WERI-Rb-1 (cell line): ENCODE data around the gene ALOX15.

ENCODE experiments used
- DNase-seq: peaks from one replicate; pipeline ENCODE4 v3.0.0-alpha.2; 2020
- H3K27ac ChIP-seq: fragments of 250-450 bp; sonication (Bioruptor Pico); 2 replicates; pipeline ENCODE4 v1.5.1; 2020; ENCODE audit warnings: mild to moderate bottlenecking, moderate library complexity
- H3K27me3 ChIP-seq: fragments of 250-450 bp; sonication (Bioruptor Pico); 2 replicates; pipeline ENCODE4 v1.5.1; 2021; ENCODE audit warnings: mild to moderate bottlenecking, low read depth, moderate library complexity; ENCODE audit not compliant: insufficient read depth, severe bottlenecking
- H3K36me3 ChIP-seq: fragments of 250-450 bp; sonication (Bioruptor Pico); 2 replicates; pipeline ENCODE4 v1.5.1; 2020; ENCODE audit warnings: mild to moderate bottlenecking, moderate library complexity
- H3K4me3 ChIP-seq: 2 replicates; pipeline ENCODE4 v1.5.1; 2011; ENCODE audit warnings: low read depth, mild to moderate bottlenecking, control low read depth, low read length
- H3K9me3 ChIP-seq: fragments of 250-450 bp; sonication (Bioruptor Pico); 2 replicates; pipeline ENCODE4 v1.5.1; 2021; ENCODE audit warnings: mild to moderate bottlenecking, moderate library complexity; ENCODE audit not compliant: severe bottlenecking
- TF ChIP-seq, protein P1 (sequence below): IDR thresholded peaks from 2 replicates; pipeline ENCODE4 v1.5.1; 2011; ENCODE audit warnings: low read depth, mild to moderate bottlenecking, control low read depth, inconsistent platforms, low read length

The ALOX15 gene

GRCh38 chr17:4587803-4588202 lies 53.7 kb downstream of the ALOX15 start:
- no peak overlapping the region for H3K27ac ChIP-seq
- H3K27me3 ChIP-seq: no peaks in the 10 kb centered on the region
- H3K36me3 ChIP-seq: no peaks in the 10 kb centered on the region
- DNase-seq: no peak
- no peaks in the 10 kb centered on the region for H3K9me3 ChIP-seq
- no peak overlapping the region for H3K4me3 ChIP-seq
- TF ChIP-seq, protein P1, sequence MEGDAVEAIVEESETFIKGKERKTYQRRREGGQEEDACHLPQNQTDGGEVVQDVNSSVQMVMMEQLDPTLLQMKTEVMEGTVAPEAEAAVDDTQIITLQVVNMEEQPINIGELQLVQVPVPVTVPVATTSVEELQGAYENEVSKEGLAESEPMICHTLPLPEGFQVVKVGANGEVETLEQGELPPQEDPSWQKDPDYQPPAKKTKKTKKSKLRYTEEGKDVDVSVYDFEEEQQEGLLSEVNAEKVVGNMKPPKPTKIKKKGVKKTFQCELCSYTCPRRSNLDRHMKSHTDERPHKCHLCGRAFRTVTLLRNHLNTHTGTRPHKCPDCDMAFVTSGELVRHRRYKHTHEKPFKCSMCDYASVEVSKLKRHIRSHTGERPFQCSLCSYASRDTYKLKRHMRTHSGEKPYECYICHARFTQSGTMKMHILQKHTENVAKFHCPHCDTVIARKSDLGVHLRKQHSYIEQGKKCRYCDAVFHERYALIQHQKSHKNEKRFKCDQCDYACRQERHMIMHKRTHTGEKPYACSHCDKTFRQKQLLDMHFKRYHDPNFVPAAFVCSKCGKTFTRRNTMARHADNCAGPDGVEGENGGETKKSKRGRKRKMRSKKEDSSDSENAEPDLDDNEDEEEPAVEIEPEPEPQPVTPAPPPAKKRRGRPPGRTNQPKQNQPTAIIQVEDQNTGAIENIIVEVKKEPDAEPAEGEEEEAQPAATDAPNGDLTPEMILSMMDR: no peak

DNA sequence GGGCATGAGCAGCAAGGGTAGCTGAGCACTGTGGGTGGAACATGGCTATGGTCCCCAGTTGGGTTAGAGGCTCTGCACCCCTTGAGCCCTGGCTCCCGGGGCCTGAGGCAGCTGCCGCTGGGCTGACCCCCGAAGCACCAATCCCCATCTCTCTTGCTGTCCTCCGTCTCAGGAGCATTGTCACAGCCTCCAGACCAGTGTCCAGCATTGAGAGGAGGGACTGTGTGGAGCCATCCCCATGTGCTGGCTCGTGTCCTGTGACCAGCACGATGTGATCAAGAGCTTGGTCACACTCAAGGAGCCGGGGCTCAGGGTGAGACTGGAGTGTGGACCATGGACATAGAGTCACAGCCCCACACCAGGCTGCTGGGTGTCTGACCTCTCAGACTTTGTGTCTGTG lies 54.3 kb downstream of the ALOX15 start:
- no peak for DNase-seq
- H3K27me3 ChIP-seq: no peaks in the 10 kb centered on the region
- no peaks in the 10 kb centered on the region for H3K9me3 ChIP-seq
- H3K4me3 ChIP-seq: no peak overlapping the region
- H3K36me3 ChIP-seq: no peaks in the 10 kb centered on the region
- H3K27ac ChIP-seq: no peak overlapping the region
- TF ChIP-seq, protein P1: no peak

- Histone ChIP-seq H3K27ac (no peak overlapping the region), H3K36me3 (no peaks in the 10 kb centered on the region)
Observed at GRCh38 chr17:4586043-4586442, 55.4 kb downstream of the ALOX15 start.

GRCh38 chr17:4585638-4585994 lies 55.9 kb downstream of the ALOX15 start:
- Histone ChIP-seq H3K27me3 (no peaks in the 10 kb centered on the region), H3K27ac (no peak overlapping the region), H3K4me3 (no peak overlapping the region), H3K36me3 (no peaks in the 10 kb centered on the region), H3K9me3 (no peaks in the 10 kb centered on the region)
- TF ChIP-seq, protein P1: no peak
- DNase-seq: no peak

More at GRCh38 chr17:4586043-4586442, 55.4 kb downstream of the ALOX15 start:
- TF ChIP-seq, protein P1: no peak
- Histone ChIP-seq H3K4me3 (no peak overlapping the region), H3K27me3 (no peaks in the 10 kb centered on the region), H3K9me3 (no peaks in the 10 kb centered on the region)
- DNase-seq: no peak

DNA sequence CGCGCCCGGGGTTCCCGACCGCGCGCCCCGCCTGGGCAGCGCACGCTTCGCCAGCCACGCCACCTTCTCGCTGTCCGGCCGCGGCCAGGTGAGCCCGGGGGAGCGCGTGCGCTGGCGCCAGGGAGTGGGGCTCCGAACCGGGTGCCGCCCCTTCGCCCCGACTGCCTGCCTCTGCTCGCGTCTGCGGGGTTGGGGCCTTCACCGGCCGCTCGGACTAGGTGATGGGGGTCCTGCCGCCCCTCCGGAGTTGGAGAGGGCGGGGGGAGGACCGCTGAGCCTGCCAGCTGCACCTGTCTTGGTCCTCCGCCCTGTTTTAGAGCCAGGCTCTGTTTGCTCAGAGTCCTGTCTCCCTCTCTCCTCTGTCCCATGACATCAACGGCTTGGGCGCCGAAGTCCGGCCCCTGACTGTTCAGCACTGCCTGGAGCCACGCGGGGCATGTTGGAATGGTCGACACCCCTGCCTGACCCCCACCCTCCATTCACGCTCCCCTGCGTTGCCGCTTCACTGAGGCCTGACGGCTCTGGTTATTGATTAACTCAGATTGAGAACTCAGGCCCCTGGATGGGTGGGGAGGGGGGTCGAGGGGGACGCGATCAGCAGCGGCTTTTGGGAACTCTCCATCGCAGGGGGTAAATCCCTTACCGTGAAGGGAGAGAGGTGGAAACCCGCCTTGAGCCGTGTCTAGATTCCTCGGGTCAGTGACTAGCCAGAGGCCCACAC lies 56.4 kb downstream of the ALOX15 start:
- Histone ChIP-seq H3K9me3 (no peaks in the 10 kb centered on the region), H3K27me3 (no peaks in the 10 kb centered on the region), H3K4me3 (peak overlapping the region; percentile 53; the same call in 1 of the 2 replicates), H3K27ac (no peak overlapping the region), H3K36me3 (no peaks in the 10 kb centered on the region)
- TF ChIP-seq, protein P1: no peak
- DNase-seq: no peak
